Kidney capillary endothelial cell (primary cell): Measurements from ENCODE around the gene DDN.

Experiments used
- DNase-seq: peaks from one replicate; pipeline ENCODE4 v3.0.0-alpha.2; 2018; ENCODE audit warnings: low spot score

Gene DDN

GRCh38 chr12:48999371-49000131 is at the start of gene DDN:
Gene DDN (minus strand): TSS chr12:48999375. CDS start chr12:48999287, 88 bp downstream.
- DNase-seq, result no peak

- DNase-seq, result no peak
Measured at GRCh38 chr12:49048953-49049352, 49.8 kb upstream of the DDN start.

GRCh38 chr12:49046129-49046895 is 47.1 kb upstream of the DDN start:
- no peak for DNase-seq

GRCh38 chr12:49044660-49045059 is 45.5 kb upstream of the DDN start:
- no peak for DNase-seq

- peak; percentile 48 for DNase-seq
Measured at GRCh38 chr12:49043856-49044258, 44.7 kb upstream of the DDN start.

- DNase-seq, result no peak
Measured at GRCh38 chr12:49043241-49043640, 44.1 kb upstream of the DDN start.

GRCh38 chr12:49041881-49042484 is 42.8 kb upstream of the DDN start:
- DNase-seq, result no peak

- no peak for DNase-seq
Measured at GRCh38 chr12:49041036-49041880, 42.1 kb upstream of the DDN start.

GRCh38 chr12:49040364-49040855 is 41.2 kb upstream of the DDN start:
- DNase-seq, result no peak

GRCh38 chr12:49039421-49040363 is 40.5 kb upstream of the DDN start:
- no peak for DNase-seq

GRCh38 chr12:49038291-49038955 is 39.2 kb upstream of the DDN start:
- no peak for DNase-seq

- DNase-seq, result no peak
Measured at GRCh38 chr12:49037947-49038237, 38.7 kb upstream of the DDN start.

- no peak for DNase-seq
Measured at GRCh38 chr12:49037111-49037946, 38.2 kb upstream of the DDN start.

GRCh38 chr12:49036029-49036428 is 36.9 kb upstream of the DDN start:
- no peak for DNase-seq

- no peak for DNase-seq
Measured at GRCh38 chr12:49034286-49034622, 35.1 kb upstream of the DDN start.

GRCh38 chr12:49033611-49034285 is 34.6 kb upstream of the DDN start:
- DNase-seq, result no peak

- DNase-seq, result no peak
Measured at GRCh38 chr12:49032679-49033447, 33.7 kb upstream of the DDN start.

- no peak for DNase-seq
Measured at GRCh38 chr12:49032276-49032675, 33.1 kb upstream of the DDN start.
